Brain microvascular endothelial cell (primary cell): Measurements from ENCODE around the gene IFNAR1.
A peak's percentile ranks its signal among the peaks of the same experiment; 100 is the strongest.

Experiments
- DNase-seq: peaks from one replicate; pipeline ENCODE4 v3.0.0-alpha.2; 2020
- H3K27ac ChIP-seq: fragments of 250-450 bp; sonication (Bioruptor Pico); 2 replicates; pipeline ENCODE4 v1.5.1; 2020; ENCODE audit warnings: mild to moderate bottlenecking, moderate library complexity
- H3K27me3 ChIP-seq: fragments of 250-450 bp; sonication (Bioruptor Pico); replicated peaks from 2 replicates; pipeline ENCODE4 v1.5.1; 2020; ENCODE audit warnings: mild to moderate bottlenecking
- H3K36me3 ChIP-seq: fragments of 250-450 bp; sonication (Bioruptor Pico); replicated peaks from 2 replicates; pipeline ENCODE4 v1.5.1; 2020; ENCODE audit warnings: mild to moderate bottlenecking
- H3K4me3 ChIP-seq: 2 replicates; pipeline ENCODE4 v1.5.1; 2011; ENCODE audit warnings: low read depth, mild to moderate bottlenecking, control low read depth, low read length, moderate library complexity
- in situ Hi-C: cut with HindIII; loops from 2 replicates; pipeline ENCODE4 v1.10.0; 2017; ENCODE audit warnings: low sequenced_read_pairs, low pct_ligation_motif_present
- TF ChIP-seq, protein P1 (sequence below): IDR thresholded peaks from 2 replicates; pipeline ENCODE4 v1.5.1; 2011; ENCODE audit warnings: low read depth, mild to moderate bottlenecking, moderate library complexity, low read length, control low read depth, inconsistent platforms; ENCODE audit errors: missing control alignments

The IFNAR1 gene

DNA sequence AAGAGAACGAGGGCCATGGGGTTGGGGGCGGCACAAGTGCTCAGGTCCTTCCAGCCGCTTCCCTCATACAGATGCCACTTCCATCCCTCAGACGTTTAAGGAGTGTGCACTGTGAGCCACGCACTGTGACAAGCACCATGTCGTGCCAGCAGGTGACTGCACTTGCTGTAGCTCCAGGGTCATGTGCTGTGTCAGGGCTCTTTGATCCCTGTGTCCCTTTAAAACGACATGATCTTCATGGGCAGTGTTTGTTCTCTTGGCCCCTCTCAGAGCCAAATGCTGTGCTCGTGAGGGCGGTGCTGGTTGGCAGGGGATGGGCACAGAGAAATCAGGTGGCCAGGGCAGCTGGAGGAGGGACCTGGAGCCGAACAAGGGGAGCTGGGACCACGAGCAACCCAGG, 38.7 kb upstream of the IFNAR1 start:
- Histone ChIP-seq H3K27me3 (no peaks in the 10 kb centered on the region), H3K36me3 (peaks cover 13% of the 10 kb centered on the region), H3K4me3 (no peak overlapping the region), H3K27ac (no peak overlapping the region)
- TF ChIP-seq, protein P1, sequence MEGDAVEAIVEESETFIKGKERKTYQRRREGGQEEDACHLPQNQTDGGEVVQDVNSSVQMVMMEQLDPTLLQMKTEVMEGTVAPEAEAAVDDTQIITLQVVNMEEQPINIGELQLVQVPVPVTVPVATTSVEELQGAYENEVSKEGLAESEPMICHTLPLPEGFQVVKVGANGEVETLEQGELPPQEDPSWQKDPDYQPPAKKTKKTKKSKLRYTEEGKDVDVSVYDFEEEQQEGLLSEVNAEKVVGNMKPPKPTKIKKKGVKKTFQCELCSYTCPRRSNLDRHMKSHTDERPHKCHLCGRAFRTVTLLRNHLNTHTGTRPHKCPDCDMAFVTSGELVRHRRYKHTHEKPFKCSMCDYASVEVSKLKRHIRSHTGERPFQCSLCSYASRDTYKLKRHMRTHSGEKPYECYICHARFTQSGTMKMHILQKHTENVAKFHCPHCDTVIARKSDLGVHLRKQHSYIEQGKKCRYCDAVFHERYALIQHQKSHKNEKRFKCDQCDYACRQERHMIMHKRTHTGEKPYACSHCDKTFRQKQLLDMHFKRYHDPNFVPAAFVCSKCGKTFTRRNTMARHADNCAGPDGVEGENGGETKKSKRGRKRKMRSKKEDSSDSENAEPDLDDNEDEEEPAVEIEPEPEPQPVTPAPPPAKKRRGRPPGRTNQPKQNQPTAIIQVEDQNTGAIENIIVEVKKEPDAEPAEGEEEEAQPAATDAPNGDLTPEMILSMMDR: no peak
- no peak for DNase-seq
- in situ Hi-C loops: no loop called here

DNA sequence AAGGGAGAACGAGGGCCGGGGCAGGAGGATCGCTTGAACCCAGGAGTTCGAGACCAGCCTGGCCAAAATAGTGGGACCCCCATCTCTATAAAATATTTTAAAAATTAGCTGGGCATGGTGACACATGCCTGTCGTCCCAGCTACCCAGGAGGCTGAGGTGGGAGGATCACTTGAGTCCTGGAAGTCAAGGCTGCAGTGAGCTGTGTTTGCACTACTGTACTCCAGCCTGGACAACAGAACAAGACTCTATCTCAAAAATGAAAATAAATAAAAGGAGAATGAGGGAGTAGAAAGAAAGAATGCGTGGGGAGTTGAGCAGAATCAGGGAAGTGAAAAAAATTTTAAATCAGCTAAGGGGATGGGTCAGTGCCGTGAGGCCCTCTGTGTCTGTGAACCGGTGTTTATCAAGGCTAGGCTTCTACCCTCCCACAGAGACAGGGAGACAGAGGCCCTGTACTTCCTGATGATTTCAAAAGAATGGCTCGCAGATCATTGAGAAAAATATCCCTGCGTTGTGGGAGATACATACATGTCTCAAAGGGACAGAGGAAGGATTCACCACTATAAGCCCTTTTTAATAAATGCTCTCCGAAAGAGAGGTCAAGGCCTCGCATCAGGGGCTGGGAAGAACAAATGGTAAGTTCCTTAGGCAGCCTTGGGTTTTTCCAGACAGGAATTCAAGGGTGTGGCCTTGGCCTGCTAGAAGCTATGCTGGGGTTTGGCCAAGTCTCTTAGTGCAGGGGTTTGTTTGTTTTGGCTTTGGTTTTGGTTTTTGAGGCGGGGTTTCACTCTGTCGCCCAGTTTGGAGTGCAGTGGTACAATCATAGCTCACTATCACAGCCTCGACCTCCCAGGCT, 37.9 kb upstream of the IFNAR1 start:
- no peak overlapping the region for H3K4me3 ChIP-seq
- peak; percentile 48 for DNase-seq
- peaks cover 13% of the 10 kb centered on the region for H3K36me3 ChIP-seq
- TF ChIP-seq, protein P1: no peak
- H3K27ac ChIP-seq: peak overlapping the region; percentile 70
- no peaks in the 10 kb centered on the region for H3K27me3 ChIP-seq
- in situ Hi-C loops: no loop called here

DNA sequence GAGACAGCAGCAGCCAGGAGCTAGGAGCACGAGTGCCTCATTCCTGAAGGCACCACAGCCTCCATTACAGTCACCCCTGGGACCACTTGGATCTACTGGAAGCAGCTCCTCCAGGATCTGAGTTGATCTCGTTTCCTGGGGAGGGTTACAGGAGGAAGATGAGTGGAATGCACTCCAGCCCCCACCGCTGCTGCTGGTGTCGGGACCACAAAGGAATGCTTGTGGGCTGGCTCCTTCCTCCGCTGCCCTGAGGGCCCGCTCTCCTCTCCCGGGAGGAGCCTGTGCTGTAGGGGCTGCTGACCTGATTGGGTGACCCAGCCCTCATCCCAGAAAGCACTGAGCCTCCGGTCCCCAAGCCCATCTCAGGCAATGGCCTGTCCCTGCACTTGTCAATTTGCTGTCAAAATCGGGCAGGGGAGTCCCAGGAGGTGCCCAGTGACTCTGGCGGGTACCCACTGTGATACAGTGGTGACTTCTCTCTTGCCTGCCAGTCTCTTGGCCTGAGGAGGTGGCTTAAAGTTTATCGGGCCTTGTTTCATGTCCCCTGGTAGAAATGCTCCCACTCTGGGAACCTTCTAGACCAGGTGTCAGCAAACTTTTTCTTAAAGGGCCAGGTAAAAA, 35.5 kb upstream of the IFNAR1 start:
- H3K4me3 ChIP-seq: no peak overlapping the region
- H3K27me3 ChIP-seq: no peaks in the 10 kb centered on the region
- in situ Hi-C loops: no loop called here
- peak; percentile 56 for DNase-seq
- H3K27ac ChIP-seq: no peak overlapping the region
- TF ChIP-seq, protein P1: no peak
- H3K36me3 ChIP-seq: peaks cover 4% of the 10 kb centered on the region

DNA sequence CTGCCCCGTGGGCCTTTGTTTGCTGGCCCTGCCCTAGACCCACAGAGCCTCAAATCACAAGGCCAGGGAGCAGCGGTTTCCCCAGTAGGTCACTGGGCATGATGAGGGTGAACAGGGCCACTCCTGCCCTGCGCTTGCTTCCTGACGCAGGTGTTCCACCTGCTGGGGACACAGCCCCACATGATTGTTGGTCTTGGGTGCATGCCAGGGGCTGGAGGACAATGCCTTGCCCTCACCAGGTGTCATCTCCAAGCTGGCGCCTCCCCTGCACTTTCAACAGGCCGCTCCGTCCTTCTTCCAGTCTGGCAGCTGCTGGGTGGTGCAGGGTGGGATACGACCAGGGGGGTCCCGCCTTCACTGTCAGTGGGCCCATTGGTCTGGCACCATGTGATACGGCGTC, 34.3 kb upstream of the IFNAR1 start:
- Histone ChIP-seq H3K4me3 (no peak overlapping the region), H3K36me3 (no peaks in the 10 kb centered on the region)
- TF ChIP-seq, protein P1: no peak

DNA sequence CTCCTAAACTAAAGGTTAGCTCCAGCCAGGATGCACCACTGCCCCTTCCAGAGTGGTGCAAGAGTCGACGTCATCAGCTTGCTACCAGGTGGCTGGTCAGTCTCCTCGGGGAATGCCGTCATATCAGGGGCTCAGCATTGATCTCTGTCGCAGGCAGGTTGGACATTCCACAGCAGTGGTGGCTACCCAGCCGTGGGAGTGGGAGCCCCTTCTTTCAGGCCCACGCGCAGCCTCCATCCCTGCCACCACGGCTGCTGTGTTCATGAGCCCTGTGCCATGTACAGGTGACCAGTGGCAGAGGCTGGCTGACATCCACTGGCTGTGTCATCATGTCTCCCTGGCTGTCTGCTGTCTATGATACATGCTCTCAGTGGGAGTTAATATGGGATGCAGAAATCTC, 33.1 kb upstream of the IFNAR1 start:
- TF ChIP-seq, protein P1: no peak
- Histone ChIP-seq H3K4me3 (no peak overlapping the region), H3K36me3 (no peaks in the 10 kb centered on the region), H3K27me3 (no peaks in the 10 kb centered on the region), H3K27ac (no peak overlapping the region)
- in situ Hi-C loops: no loop called here
- DNase-seq: no peak

More for the DNA sequence above, 34.3 kb upstream of the IFNAR1 start:
- Histone ChIP-seq H3K27me3 (no peaks in the 10 kb centered on the region), H3K27ac (no peak overlapping the region)
- in situ Hi-C loops: no loop called here
- DNase-seq: no peak
